ENCODE measurements around the gene POLRMT. TPM values are rescaled to one million over a fixed set of nuclear protein-coding genes. Genes with fewer than 3 reads are reported as not detected.
"Not testable (repeated sequence)": the region's sequence is repeated elsewhere in the genome, so short reads cannot be mapped to it uniquely, and the experiment has no call there.

POLRMT gene
- total RNA-seq: 36.1 TPM

GRCh38 chr19:633068-633785, at the start of gene POLRMT:
POLRMT (minus strand) TSS chr19:633537; CDS start chr19:633512, 25 bp downstream.
- intact Hi-C loops (cut with DNase I): no loop called here
- peak; percentile 98 for ATAC-seq
- peak; percentile 98 for DNase-seq (ENCODE audit: low spot score)

- no peak for ATAC-seq
- intact Hi-C loops (cut with DNase I): no loop called here
- no peak for DNase-seq (ENCODE audit: low spot score)
Measured at GRCh38 chr19:682678-683320, 49.5 kb upstream of the POLRMT start.

GRCh38 chr19:681029-682019, 48.0 kb upstream of the POLRMT start:
- ATAC-seq (peak; percentile 0), DNase-seq (ENCODE audit: low spot score) (peak; percentile 97)
- intact Hi-C loops (cut with DNase I): no loop called here

GRCh38 chr19:680287-681028, 47.1 kb upstream of the POLRMT start:
- intact Hi-C loops (cut with DNase I): no loop called here
- ATAC-seq (peak; percentile 79), DNase-seq (ENCODE audit: low spot score) (peak; percentile 100)

GRCh38 chr19:679418-680286, 46.3 kb upstream of the POLRMT start:
- intact Hi-C loops (cut with DNase I): no loop called here
- ATAC-seq (peak; percentile 35), DNase-seq (ENCODE audit: low spot score) (peak; percentile 88)

GRCh38 chr19:678791-679388, 45.6 kb upstream of the POLRMT start:
- no peak for DNase-seq (ENCODE audit: low spot score)
- intact Hi-C loops (cut with DNase I): no loop called here
- ATAC-seq: no peak

- DNase-seq (ENCODE audit: low spot score) (no peak), ATAC-seq (no peak)
- intact Hi-C loops (cut with DNase I): no loop called here
Measured at GRCh38 chr19:677601-678436, 44.5 kb upstream of the POLRMT start.

- intact Hi-C loops (cut with DNase I): no loop called here
- DNase-seq (ENCODE audit: low spot score) (peak; percentile 85), ATAC-seq (peak; percentile 27)
Measured at GRCh38 chr19:677201-677600, 43.9 kb upstream of the POLRMT start.

GRCh38 chr19:676339-677105, 43.2 kb upstream of the POLRMT start, which contains the start of gene FSTL3:
FSTL3 (plus strand) TSS chr19:676392; CDS start chr19:676424, 32 bp downstream.
- intact Hi-C loops (cut with DNase I): no loop called here
- no peak for ATAC-seq
- DNase-seq (ENCODE audit: low spot score): no peak

- ATAC-seq (no peak), DNase-seq (ENCODE audit: low spot score) (no peak)
- intact Hi-C loops (cut with DNase I): no loop called here
Measured at GRCh38 chr19:676007-676338, 42.6 kb upstream of the POLRMT start.

- intact Hi-C loops (cut with DNase I): no loop called here
- peak; percentile 48 for ATAC-seq
- DNase-seq (ENCODE audit: low spot score): peak; percentile 80
Measured at GRCh38 chr19:674282-675151, 41.2 kb upstream of the POLRMT start.

GRCh38 chr19:670609-671075, 37.3 kb upstream of the POLRMT start:
- no peak for ATAC-seq
- DNase-seq (ENCODE audit: low spot score): no peak
- intact Hi-C loops (cut with DNase I): no loop called here

GRCh38 chr19:668675-669434, 35.5 kb upstream of the POLRMT start:
- DNase-seq (ENCODE audit: low spot score); ATAC-seq; intact Hi-C loops (cut with DNase I): not testable (repeated sequence)

- ATAC-seq; intact Hi-C loops (cut with DNase I); DNase-seq (ENCODE audit: low spot score): not testable (repeated sequence)
Measured at GRCh38 chr19:666985-667573, 33.7 kb upstream of the POLRMT start.

Measured in sciatic nerve (tissue), 2 donors.